ENCODE data around the gene ADPRS. TPM values are rescaled to one million over a fixed set of nuclear protein-coding genes. Genes with fewer than 3 reads are reported as not detected.

Gene ADPRS
- total RNA-seq, 6 experiments from 2014 or later, result 24.4 to 30.9 (median 27.0) TPM

DNA sequence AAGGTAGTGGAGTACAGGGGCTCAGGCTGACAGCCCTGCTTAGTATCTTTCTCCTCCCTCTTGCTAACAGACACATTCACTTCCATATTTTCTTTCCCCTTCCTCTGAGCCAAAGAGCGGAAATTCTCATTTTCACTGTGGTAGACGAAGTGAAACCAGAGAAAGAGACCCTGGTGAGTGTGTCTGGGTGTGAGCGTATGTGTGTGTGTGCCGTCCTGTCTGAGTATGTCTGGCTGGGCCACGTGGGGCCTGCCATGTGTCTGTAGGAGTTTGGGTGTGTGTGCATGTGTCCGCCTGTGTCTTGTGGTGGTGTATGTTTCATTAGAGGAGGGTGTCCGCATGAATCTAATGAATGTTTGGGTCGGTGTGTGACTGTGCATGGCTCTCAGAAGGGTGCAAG lies 34.7 kb downstream of the ADPRS start:
- TF ChIP-seq, protein P1, sequence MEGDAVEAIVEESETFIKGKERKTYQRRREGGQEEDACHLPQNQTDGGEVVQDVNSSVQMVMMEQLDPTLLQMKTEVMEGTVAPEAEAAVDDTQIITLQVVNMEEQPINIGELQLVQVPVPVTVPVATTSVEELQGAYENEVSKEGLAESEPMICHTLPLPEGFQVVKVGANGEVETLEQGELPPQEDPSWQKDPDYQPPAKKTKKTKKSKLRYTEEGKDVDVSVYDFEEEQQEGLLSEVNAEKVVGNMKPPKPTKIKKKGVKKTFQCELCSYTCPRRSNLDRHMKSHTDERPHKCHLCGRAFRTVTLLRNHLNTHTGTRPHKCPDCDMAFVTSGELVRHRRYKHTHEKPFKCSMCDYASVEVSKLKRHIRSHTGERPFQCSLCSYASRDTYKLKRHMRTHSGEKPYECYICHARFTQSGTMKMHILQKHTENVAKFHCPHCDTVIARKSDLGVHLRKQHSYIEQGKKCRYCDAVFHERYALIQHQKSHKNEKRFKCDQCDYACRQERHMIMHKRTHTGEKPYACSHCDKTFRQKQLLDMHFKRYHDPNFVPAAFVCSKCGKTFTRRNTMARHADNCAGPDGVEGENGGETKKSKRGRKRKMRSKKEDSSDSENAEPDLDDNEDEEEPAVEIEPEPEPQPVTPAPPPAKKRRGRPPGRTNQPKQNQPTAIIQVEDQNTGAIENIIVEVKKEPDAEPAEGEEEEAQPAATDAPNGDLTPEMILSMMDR (IDR thresholded peaks at IDR 0.05), result no peak
- DNase-seq, result no peak
- H3K27me3 Mint-ChIP-seq (ENCODE audit: insufficient read depth), result peaks cover 21% of the 10 kb centered on the region
- H3K27ac Mint-ChIP-seq, result no peak overlapping the region
- no peak overlapping the region for H3K4me3 Mint-ChIP-seq
- H3K4me1 Mint-ChIP-seq (ENCODE audit: low read depth), result peaks cover 12% of the 10 kb centered on the region
- H3K9me3 Mint-ChIP-seq, result no peaks in the 10 kb centered on the region
- no peaks in the 10 kb centered on the region for H3K36me3 Mint-ChIP-seq (ENCODE audit: low read depth)

DNA sequence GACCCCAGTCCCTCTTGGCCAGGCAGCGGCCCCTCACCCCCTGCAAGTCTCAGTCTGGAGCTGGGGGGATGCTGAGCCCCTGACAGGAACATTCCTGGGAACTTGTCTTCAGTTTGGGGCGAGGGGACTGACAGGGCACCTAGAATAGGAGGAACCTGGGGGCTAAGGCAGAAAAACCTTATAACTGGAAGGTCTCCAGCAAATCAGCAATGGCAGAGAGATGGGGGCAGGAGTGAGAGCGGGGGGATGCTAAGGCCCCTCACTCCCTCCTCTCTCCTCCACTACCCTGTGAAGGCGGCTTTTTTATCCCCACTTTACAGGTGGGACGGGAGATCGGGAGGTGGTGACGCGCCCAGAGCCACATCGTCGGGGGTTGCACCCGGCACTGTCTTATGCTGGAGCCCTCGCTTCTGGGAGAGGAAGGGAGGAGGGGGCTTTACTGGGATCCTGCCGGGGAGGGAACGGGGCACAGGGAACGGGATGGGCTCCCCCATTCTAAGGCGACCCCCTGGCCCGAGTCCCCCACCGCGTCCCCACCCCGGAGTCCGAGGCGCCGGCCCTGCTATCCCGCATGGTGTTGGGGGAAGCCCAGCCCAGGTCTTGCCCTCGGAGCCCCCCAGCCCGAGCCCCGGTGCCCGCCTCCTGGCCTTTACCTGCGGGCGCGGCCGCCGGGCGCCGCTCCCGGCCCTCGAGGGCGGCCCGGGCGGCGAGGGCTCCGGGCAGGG lies 35.9 kb downstream of the ADPRS start:
- Mint-ChIP-seq H3K27me3 (ENCODE audit: insufficient read depth) (peaks cover 21% of the 10 kb centered on the region), H3K27ac (no peak overlapping the region), H3K9me3 (no peaks in the 10 kb centered on the region), H3K4me1 (ENCODE audit: low read depth) (peaks cover 14% of the 10 kb centered on the region), H3K36me3 (ENCODE audit: low read depth) (no peaks in the 10 kb centered on the region), H3K4me3 (peak overlapping the region; percentile 40)
- DNase-seq, result no peak
- TF ChIP-seq, protein P1 (IDR thresholded peaks at IDR 0.05), result no peak

DNA sequence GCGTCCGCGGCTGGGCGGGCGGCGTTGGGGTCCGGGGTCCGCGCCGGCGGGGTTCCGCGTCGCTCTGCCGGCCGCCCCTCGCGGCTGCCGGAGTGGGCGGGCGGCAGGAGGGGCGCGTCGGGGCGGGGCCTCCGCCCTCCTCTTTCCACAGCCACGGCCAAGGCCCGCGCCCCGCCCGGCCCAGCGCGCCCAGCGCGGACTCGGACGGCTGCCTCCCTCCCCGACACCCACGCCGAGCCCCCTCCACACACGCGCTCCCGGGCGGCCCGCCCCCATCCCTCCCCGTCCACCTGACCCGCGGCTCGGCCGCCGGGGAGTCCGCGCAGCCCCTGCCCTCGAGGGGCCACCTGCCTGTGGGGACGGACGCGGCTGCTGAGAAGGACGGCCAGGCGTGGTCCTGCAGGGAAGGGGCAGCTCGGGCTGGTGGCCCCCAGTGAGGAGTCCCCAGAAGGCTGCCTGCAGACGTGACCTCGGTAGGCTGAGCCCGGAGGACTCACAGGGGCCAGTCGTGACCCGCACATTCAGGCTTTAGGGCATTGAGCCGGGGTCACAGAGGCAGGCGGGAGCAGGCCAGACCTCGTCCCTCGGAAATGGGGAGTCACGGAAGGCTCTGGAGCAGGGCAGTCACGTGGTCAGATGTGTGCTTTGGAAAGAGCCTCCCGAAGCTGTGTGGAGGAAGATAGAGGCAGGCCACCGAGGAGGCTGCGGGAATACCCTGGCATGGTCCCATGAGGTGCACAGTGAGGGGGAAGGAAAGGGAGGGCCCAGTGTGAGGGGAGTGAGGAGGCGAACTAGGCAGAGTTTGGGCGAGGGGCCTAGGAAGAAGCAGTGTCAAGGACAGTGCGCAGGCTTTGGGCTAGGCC lies 36.7 kb downstream of the ADPRS start, which contains the start of gene COL8A2:
COL8A2 (minus strand) TSS at position 94 of the 863 bp plus-strand sequence. CDS start 24,980 bp downstream, outside the sequence.
- TF ChIP-seq, protein P1 (IDR thresholded peaks at IDR 0.05), result no peak
- no peaks in the 10 kb centered on the region for H3K36me3 Mint-ChIP-seq (ENCODE audit: low read depth)
- no peaks in the 10 kb centered on the region for H3K9me3 Mint-ChIP-seq
- peaks cover 19% of the 10 kb centered on the region for H3K27me3 Mint-ChIP-seq (ENCODE audit: insufficient read depth)
- H3K4me1 Mint-ChIP-seq (ENCODE audit: low read depth), result peaks cover 10% of the 10 kb centered on the region
- DNase-seq, result no peak
- peak within 1 kb of the TSS; percentile 35; the same call in 1 of the 2 replicates for H3K27ac Mint-ChIP-seq
- peak within 1 kb of the TSS; percentile 40 for H3K4me3 Mint-ChIP-seq

DNA sequence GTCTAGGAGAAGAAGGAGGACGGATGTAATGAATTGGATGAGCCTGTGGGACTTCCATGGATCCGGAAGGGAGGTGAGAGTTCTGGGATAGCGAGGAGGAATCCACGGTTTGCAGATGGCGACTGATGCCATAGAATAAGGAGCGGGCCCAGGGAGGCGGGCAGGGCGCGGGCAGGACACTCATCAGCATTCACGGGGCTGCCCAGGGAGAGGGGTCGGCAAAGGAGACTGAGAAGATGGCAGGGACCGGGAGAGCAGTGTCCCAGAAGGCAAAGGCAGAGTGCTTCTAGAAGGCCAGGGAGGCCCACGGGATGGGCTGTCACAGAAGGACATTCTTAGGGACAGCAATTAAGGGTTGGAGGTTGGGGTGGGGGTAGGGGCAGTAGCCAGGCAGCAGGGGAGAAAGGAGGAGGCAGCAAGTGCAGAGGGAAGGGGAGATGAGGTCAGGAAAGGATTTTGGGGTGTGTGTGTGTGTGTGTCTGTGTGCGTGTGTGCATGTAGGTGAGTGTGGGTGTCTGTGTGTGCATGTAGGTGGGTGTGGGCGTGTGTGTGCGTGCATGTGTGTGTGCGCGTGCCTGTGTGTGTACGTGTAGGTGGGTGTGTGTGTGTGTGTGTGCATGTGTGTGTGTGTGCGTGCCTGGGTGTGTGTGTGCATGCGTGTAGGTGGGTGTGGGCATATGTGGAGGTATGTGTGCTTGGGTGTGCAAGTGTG lies 37.5 kb downstream of the ADPRS start:
- TF ChIP-seq, protein P1 (IDR thresholded peaks at IDR 0.05), result no peak
- H3K36me3 Mint-ChIP-seq (ENCODE audit: low read depth), result no peaks in the 10 kb centered on the region
- peaks cover 10% of the 10 kb centered on the region for H3K4me1 Mint-ChIP-seq (ENCODE audit: low read depth)
- H3K4me3 Mint-ChIP-seq, result no peak overlapping the region
- H3K27me3 Mint-ChIP-seq (ENCODE audit: insufficient read depth), result peaks cover 19% of the 10 kb centered on the region
- DNase-seq, result no peak
- no peaks in the 10 kb centered on the region for H3K9me3 Mint-ChIP-seq
- H3K27ac Mint-ChIP-seq, result no peak overlapping the region

DNA sequence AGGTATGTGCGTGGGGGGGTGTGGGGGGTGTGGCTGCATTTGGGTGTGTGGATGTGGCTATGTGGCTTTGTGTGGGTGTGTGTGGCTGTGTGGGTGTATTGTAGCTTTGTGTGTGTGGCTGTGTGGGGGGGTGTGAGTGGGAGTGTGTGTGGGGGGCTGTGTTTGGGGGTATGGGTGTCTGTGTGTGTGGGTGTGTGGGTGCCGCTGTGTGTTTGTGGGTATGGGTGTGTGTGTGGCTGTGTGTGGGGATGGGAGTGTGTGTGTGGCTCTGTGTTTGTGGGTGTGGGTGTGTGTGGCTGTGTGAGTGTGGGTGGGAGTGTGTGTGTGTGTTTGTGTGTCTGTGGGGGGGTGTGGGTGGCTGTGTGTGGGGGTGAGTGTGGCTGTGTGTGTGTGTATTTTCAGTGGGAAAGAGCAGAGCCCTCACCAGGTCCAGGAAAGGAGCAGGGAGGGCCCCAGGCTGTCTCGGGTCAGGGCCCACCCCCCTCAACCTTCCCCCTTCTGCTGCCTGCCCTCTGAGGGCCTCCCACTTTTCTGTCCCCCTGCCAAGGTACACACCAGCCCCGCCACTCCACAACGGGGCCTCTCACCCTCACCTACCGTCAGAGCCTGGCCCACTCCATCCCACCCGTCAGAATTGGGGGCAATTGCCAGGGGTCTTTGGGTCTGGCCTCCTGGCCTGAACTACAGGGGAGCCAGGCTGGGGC lies 38.3 kb downstream of the ADPRS start:
- Mint-ChIP-seq H3K4me1 (ENCODE audit: low read depth) (peaks cover 10% of the 10 kb centered on the region), H3K36me3 (ENCODE audit: low read depth) (no peaks in the 10 kb centered on the region), H3K27ac (no peak overlapping the region), H3K27me3 (ENCODE audit: insufficient read depth) (peaks cover 19% of the 10 kb centered on the region), H3K9me3 (no peaks in the 10 kb centered on the region), H3K4me3 (no peak overlapping the region)
- TF ChIP-seq, protein P1 (IDR thresholded peaks at IDR 0.05), result no peak
- no peak for DNase-seq
